Measurements from ENCODE around the gene SAMD7.

Gene SAMD7

DNA sequence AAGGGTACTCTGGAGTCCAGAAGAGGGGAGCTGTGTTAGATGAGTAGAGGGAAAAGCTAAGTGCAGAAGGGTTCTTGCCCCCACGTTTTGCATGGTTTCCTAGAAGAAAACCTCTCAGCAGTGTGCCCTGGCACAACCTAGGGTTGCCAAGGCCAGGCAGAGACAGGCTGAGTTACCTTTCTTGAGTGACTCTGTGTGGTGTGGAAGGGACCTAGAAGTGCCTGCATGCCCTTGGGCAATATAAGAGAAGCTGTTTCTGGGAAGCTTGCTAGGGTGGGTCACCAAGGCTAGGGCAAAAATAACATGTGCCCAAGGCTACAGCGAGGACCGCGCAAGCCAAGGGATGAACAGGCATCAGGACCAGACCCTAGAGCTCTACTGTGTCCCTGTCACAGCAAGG lies 3.4 kb upstream of the SAMD7 start:
- DNase-seq (ENCODE audit: low read depth in 1 of 2, low spot score in 1 of 2), result no peak

DNA sequence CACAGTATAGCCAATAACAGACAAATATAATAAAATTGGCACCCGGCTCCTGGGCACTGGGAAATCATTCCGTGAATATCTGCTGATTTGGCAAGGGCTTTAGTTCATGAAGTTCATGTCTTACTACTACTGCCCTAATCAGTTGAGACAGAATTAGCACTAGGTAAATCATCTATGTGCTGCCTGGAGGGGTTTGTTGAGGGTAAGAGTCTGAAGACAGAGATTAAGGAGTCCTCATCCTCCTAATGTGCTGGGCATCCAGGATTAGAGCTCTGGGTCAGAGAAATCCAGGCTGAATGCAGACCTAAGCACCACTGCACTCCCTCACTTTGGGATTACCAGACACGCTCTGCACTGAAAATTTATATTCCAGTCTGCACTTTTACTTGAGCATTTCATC lies 2.0 kb downstream of the SAMD7 start:
- DNase-seq (ENCODE audit: low read depth in 1 of 2, low spot score in 1 of 2), result no peak

DNA sequence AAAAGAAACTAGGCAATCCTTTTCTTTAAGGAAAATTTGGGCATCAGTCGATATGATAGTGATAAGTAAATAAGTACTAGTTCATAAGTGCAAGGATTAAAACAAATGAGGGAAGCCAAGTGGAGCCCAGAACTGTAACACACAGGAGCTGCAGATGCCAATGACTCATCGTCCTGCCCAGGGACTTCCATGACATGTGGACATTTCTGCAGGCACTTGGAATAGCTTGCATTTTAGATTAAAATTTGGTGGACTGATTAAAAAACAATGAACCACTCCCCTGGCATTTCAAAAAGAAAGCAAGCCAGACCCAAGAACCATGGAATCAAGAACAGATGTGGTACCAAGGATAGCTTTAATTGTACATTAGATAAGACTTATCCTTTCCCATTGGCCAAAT lies 2.9 kb downstream of the SAMD7 start:
- DNase-seq (ENCODE audit: low read depth in 1 of 2, low spot score in 1 of 2), result no peak

DNA sequence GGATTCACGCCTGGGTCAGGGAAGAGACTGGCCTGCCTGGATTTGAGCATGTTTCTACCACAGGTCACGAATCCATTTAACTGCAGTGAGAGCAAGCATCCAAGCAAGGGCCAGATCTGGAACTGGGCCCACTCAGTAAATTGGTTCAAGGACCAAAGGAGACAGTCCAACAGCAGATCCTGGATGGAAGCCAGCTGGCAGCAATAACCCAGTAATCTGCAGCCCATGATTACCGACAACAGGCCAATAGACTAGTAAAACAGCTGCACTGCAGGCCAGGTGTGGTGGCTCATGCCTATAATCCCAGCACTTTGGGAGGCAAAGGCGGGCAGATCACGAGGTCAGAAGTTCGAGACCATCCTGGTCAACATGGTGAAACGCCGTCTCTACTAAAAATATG lies 11.8 kb downstream of the SAMD7 start:
- no peak for DNase-seq (ENCODE audit: low read depth in 1 of 2, low spot score in 1 of 2)

DNA sequence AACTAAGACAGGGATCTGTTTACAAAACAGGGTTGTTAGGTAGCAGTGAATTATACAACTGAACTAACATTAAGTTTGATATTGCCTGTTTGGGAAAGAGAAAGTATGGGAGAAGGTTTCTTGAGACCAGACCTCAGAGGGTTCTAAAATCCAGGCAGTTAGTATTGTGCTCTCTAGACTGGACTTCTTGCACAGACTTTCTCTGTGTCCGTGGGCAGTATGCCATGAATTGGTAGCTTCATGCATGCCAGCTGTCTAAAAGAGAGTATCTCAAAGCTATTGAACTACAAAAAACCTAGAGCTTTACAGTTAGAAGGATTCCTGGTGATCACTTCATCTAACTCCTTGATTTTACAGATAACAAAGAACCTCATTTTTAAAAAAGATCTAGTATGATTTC lies 12.5 kb downstream of the SAMD7 start:
- DNase-seq (ENCODE audit: low read depth in 1 of 2, low spot score in 1 of 2), result no peak

DNA sequence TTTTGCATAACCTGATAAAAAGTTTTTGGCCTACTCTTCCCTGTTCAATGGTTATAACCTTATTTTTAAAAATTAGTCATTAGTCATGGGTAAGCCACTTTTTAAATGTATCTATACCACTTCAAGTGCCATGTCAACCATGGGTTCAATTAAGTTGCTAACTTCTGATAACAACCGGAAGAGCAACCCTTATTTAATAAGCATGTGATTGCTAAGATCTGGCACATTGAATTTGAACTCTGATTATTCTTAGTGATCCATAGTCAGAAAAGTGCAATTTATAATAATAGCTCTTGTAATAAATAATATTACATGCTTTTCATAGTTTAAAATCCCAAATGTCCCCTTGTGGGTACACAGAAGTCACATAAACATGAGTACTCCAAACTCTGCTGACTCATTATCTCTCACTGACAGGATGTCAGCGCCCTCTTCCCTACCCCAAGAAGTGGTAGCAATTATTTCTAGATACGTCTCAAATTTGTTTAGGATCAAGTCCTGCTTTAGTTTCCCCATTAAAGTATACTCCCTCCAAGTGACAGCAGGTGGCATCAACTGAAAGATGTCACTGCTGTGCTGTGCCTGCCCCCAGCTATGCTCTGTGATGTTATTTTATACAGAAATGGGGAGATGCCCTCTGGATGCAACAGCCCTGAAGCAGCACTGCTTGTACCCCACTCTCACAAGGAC lies 18.6 kb downstream of the SAMD7 start:
- DNase-seq (ENCODE audit: low read depth in 1 of 2, low spot score in 1 of 2), result no peak

DNA sequence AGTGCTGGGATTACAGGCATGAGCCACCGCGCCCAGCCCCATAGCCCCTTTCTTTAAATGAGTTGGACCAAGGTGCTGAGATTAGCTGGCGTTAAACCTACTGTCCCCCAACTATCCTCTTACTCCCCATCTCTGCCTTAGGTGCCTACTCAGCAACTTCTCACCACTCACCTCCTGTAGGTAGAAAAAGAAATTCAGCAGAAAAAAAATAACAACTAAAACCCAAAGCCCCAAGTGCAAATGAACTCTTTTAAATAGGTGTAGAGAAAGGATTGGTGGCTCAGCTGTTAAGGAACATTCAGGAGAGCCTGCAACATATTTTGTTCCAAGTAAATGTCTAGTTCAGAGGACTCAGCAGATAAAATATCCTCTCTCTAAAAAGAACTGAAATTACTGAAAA lies 19.5 kb downstream of the SAMD7 start:
- no peak for DNase-seq (ENCODE audit: low read depth in 1 of 2, low spot score in 1 of 2)

DNA sequence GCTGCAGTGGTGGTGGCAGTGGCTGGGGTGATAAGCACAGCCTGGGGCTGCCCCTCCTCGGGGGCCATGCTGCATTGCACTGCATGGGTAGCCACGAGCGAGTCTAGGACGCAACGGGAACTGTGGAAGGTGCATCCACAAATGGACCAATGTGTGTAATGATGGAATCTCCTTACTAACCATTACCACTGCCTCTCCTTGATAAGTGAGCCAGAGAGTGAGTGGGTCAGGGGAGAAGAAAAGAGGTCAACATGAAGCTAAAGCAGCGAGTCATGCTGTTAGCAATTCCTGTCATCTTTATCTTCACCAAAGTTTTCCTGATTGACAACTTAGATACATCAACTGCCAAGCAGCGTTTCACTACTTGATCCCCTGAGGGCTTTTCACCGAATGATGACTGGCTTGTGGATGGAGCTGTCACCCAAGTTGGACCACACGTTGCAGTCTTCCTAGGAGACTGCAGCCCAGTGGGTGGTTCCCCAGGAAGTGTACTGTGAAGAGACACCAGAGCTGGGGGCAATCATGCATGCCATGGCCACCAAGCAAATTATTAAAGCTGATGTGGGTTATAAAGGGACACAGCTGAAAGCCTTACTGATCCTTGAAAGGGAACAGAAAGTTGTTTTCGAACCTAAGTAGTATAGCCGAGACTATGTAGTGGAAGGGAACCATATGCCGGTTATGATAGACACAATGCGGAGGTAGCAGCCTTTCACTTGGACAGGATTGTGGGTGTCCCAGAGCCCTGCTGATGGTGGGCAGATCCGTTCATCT lies 20.6 kb downstream of the SAMD7 start:
- DNase-seq (ENCODE audit: low read depth in 1 of 2, low spot score in 1 of 2), result no peak

DNA sequence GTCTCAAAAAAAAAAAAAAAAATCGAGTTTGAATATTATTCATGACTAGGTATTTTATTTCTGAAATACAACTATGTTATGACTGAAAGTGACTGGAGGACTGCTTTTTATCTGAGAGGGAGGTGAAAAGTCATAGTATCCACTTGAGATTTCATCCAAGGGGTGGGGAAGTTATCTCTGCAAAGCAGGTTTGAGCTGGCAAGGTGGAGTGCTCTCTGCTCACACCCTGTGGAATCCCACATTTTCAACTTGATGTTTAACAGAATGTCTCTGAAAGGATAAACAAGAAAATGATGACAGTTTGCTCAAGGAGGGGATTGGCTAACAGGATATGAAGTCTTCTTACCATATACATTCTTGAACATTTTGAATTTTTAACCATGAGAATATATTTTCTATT lies 27.9 kb downstream of the SAMD7 start:
- DNase-seq (ENCODE audit: low read depth in 1 of 2, low spot score in 1 of 2), result no peak

DNA sequence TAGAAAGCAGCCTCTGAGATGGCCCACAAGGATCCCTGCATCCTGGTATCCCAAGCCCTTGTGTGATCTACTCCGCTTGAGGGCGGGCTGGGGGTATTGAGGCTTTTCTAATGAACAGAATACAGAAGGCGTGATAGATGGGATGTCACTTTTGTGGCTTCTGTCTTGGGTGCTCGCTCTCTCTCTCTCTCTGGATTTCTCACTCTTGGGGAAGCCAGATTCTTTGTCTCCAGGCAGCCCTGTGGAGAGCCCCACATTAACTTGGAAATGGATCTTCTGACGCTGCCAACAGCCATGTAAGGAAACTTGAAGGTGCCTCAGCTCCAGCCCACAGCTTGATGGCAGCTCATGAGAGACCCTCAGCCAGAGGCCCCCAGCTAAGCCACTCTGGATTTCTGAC lies 28.4 kb downstream of the SAMD7 start:
- DNase-seq (ENCODE audit: low read depth in 1 of 2, low spot score in 1 of 2), result no peak

DNA sequence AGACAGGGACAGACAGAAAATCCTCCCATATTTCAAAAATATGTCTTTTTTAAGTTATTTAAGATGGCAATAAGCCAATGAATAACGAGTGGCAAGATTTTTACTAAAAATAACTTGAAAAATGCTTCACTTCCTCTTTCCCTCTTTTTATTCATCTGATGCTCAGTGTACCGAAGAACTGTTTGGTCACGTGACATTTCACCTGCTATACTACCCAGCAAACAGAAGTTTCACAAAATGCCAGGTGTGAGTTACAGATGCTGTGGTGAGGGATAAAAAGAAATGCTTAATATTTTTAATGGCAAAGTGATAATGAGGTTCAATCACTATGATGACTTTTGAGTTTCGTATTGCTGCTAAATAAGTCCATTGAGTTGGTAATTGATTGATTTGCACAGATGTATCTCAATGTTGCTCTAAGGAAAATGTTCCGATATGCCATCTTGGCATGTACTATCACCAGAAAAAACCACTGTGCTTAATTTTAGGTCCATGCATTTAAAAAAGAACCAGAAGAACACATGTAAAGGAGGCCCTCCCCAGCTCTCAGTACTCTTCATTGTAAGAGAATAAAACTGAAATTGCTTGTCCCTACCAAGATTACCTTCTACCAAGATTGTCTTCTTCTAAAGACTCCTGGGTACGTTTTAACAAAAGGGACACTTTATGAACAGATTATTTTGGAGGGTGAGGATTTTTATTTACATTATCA lies 29.3 kb downstream of the SAMD7 start:
- DNase-seq (ENCODE audit: low read depth in 1 of 2, low spot score in 1 of 2), result no peak

DNA sequence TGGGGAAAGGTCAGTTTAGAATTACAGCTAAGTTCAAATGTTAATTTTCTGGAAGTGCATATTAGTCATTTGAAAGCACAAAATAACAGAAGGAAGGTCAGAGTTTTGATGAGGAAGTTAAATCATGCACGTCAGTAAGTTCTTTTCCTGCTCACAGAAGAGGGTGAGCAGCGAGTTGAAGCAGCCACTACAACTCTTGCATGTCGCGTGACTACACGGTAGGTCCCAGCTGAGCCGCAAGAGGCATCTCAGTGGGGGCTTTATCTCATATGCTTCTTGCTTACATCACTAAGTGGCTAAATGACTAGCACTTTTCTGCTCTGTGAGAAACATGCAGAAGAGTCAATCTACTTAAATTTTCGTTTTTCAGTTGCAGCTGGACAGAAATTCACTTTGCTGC lies 33.9 kb downstream of the SAMD7 start:
- DNase-seq (ENCODE audit: low read depth in 1 of 2, low spot score in 1 of 2), result peak in 1 of 2 donors; percentile 4

DNA sequence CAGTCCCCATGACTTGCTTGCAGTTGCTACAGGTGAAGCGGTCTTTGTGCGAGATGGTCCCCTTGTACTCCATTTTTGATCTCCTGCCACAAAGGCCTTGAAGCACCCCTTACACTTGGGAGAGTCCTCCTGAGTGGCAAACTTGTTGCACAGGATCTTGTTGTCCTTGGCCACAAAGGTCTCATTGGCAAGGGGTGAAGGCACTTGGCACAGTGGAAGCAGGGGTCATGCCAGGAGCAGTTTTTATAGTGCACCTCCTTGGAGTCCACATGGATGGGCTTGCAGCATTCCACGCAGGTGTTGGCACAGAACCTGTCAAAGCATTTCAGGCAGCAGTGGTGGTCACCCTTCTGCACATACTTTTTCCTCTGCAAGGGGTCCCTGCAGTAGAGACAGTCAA lies 35.0 kb downstream of the SAMD7 start:
- no peak for DNase-seq (ENCODE audit: low read depth in 1 of 2, low spot score in 1 of 2)

DNA sequence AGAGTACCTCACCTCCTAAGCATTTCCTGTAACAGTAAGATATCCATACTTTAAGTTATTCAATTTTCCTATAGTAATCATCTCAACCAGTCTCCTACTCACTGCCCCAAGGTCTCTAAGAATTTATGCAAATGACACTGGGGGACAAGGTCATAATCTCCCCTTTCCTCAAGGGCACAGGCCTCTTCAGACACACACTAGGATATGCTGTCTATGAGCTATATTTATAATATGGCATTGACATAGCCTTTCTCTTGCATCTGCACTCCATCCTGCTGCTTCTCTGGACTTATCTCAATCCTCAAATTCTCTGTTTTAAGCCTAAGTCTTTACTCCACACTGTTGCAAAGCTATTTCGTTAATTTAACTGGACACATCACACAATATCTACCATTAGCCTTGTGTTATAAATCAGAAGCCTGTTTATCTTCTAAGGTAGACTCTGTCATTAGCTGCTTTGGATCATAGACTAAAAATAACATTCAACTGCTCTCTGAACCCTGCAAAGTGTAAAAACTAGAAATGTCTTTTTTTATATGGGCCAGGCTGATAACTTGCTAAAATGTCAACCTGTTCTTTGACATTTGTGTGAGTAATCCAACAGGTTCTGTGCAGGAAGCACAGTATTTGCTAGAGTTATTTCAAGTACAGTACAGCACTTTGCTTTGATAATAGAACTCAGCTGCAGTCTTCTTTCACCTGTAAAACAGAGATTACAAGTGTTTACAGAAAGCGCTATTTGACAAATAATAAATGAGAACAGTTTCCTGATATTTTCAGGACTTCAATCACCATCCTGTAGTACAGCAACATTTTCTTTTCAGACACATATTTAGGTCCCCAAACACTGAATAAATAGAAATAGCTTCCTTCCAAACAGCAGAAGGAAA lies 37.4 kb downstream of the SAMD7 start:
- DNase-seq (ENCODE audit: low read depth in 1 of 2, low spot score in 1 of 2), result no peak

DNA sequence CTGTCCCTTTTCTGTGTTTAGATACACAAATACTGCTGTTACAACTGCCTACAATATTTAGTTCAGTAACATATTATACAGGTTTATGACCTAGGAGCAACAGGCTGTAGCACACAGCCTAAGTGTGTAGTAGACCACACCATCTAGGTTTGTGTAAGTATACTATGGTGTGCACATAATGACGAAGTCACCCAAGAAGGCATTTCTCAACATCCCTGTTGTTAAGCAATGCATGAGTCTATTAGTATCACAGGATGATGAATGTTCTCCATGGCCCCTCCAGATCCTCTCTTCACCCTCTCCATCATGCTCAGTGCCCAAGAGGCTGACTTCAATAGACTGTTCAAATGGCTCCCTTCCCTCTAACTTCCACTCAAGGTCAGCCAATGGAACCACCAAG lies 40.7 kb downstream of the SAMD7 start:
- no peak for DNase-seq (ENCODE audit: low read depth in 1 of 2, low spot score in 1 of 2)

DNA sequence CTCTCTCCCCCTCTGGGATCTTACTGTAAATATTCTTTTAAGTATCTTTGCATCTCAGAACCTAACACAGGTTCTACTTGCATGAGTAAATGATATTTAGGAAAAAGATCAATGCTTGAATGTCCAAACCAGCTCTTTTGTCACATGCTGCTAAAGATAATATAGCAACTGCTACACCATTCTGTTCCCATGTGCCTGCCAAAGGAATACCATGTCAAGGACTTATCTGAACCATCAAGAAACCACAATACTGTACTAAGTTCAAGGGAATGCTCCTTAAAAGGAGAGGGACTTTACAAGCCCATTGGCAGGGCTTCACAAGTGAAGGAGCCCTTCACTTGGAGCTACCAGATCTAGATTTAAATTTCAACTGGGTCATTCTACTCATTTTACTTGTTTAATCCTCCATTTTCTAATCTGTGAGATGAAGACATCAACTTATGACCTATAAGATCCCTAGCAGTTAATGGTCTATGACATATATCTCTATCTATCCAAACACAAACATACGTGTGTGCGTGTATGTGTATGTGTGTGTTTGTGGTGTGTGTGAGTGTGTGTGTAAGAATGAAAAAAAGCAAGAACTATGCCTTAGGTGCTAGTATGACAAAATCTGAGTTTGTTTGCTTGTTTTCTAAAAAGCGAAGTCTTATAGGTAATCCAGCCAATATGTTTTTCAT lies 42.2 kb downstream of the SAMD7 start:
- no peak for DNase-seq (ENCODE audit: low read depth in 1 of 2, low spot score in 1 of 2)

DNA sequence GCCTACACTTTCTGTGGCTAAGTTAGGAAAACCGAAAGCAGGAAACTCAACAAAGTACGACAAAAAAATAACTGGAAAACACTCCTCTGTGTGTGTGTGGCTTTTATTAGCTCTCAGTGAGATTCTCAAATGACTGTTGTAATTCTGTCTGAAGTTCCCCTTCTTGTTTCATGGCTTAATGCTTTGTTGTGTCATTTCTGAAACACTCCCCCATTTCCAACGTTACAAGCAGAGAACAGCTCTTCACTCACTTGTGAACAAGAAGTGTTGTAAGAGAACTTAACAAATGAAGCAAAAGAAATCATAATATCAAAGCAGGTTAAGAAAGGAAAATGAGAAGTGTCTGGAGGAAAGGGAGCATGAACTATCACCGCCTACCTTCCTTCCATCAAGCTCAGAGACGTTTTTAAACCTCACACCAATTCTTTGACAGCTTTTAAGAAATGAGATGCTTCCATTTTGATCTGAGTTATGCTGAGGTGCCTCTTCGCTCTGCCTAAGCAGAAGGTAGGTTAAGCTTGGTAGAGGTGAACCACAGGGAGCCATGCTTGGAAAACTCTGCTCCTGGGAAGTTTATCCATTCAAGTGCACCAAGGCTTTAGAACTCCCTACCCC lies 42.9 kb downstream of the SAMD7 start:
- DNase-seq (ENCODE audit: low read depth in 1 of 2, low spot score in 1 of 2), result no peak

DNA sequence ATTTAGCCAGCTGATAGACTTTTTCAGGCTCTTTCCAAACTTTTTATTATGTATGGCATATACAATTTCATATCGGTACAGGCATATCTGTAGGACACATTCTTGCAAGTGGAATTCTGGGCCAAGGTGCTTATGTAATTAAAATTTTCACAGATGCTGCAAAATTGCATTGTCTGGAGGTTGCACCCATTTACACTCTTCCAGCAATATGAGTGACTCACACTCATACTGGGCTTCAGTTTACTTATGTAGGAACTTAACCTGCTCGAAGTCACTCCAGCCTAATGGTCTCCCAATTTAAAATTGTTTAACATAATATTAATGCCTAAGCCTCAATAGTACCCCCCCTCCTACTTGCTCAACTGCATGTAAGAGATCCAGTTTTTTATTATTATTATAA lies 44.0 kb downstream of the SAMD7 start:
- no peak for DNase-seq (ENCODE audit: low read depth in 1 of 2, low spot score in 1 of 2)

DNA sequence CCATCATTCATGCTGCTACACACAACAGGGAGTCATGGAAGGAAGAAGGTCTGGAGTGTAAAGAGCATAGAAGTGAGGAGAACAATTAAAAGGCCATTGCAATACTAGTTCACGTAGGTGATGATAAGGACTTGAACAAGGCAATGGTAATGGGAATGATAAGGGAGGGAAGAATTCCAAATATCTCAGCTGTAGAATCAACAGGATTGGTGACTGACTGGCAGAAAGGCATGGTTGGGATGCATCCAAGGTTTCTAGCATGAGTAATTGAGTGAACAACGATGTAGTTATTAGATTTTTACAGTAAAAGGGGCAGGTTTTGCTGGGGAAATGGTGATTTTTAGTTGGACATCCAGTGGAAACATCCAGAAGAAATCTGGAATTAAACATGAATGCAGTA lies 52.8 kb downstream of the SAMD7 start:
- no peak for DNase-seq (ENCODE audit: low read depth in 1 of 2, low spot score in 1 of 2)
